GM19240 (cell line): Measurements from ENCODE around the gene SAMD15.
"Not testable (repeated sequence)": the region's sequence is repeated elsewhere in the genome, so short reads cannot be mapped to it uniquely, and the experiment has no call there.

Experiments
- DNase-seq: peaks from one replicate; pipeline ENCODE4 v3.0.0; 2011; ENCODE audit warnings: low spot score; ENCODE audit not compliant: insufficient read length

Gene SAMD15

DNA sequence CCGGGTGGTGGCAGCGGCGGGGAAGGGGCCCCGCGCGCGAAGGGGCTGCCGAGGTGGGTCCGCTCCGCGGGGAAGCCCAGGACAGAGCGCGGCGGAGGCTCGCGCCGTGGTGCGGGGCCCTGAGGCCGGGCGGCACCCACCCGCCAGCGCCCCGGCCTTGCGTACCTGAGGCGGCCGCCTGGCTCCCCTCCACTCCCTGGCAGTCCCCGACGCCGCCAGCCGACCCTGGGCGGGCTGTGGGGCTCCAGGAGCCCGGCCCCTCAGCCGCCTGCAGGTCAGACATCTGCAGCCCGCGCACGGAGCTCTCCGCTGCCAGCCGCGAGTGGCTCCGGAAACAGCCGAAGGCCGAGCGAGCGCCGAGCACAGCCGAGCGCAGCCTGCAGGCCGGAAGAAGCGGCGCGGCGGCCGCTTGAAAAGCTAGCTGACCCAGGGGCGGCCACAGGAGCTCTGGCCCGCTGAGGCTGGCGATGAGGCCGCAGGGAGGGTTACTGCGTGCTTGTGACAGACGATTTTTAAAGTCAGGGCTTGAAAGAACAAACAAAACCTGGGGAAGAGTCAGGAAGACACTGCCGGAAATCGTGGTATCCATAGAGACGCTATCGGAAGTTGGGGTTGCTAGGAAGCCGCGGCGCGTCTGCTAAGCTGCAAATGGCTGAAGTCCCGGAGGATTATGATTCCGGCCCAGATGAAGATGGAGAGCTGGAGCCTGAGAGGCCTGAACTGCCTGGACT is at the start of gene SAMD15, which contains the start of gene TMED8:
Gene SAMD15 (plus strand): TSS at position 609 of the 731 bp plus-strand sequence. CDS start 40 bp downstream, at position 649.
Gene TMED8 (minus strand): TSS at position 324 of the 731 bp plus-strand sequence. CDS start 41 bp downstream, at position 283.
- peak; percentile 75 for DNase-seq

DNA sequence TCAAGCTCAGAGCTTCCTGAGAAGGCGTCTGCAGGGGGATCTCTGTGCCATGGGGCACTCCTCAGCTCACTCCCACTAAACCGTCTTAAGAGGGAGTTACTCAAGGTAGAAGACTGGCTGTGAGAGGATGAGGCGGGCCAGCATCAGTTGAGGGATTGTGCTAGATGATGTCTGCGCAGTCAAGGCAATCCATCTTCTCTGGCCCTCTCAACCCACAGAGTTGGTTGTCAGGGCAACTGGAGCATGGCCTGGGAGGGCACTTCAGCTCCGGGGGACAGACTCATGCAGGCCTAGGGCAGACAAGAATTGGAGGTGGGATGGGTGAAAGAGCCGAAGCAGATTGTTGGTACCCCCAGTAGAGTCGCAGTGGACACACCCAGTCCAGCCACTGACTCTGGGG is 47.3 kb upstream of the SAMD15 start:
- no peak for DNase-seq

DNA sequence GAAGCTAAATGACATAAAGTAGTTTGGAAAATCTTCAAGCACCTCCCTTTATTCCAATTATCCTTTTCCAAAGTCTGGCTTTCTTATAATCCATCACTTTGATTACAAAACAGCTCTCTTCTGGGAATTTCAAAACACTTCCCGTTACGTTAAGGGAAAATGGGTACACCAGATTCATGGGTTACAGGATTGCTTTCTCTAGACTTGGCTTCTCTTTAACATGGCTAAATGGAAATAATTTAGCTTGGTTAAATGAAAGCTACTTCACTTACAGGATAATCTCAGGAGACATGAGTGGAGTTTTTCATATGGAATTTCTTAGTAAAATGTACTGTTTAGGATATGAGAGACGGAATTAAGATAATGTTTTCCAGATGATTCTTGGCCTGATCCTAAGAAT is 41.6 kb upstream of the SAMD15 start:
- DNase-seq = no peak

DNA sequence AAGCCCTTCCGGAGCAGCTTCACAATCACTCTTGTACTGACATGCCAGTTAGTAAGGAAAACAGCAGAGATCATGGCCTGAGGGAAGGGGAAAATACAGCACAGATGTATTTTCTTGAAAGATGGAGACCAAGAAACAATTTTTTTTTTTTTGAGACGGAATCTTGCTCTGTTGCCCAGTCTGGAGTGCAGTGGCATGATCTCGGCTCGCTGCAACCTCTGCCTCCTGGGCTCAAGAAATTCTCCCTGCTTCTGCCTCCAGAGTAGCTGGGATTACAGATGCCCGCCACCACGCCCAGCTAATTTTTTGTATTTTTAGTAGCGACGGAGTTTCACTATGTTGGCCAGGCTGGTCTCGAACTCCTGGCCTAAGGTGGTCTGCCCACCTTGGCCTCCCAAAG is 39.9 kb upstream of the SAMD15 start:
- not testable (repeated sequence) for DNase-seq

DNA sequence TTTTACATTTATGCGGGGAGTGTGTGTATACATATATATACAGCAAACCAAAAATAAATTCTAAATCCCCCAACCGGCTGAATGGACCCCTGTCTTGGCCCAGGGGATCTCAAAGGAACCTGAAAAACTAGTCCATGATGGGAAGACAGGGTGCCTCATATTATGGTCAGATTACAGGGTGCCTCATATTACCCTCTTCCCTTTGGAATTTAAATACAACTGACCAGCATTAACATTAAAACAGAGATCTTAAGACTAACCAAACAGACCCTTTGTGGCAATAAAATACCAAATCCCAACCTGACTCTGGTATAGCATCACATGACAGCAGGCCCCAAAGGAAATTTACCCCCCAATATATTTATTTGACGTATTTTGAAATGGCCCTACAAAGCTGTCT is 39.3 kb upstream of the SAMD15 start:
- DNase-seq = no peak

DNA sequence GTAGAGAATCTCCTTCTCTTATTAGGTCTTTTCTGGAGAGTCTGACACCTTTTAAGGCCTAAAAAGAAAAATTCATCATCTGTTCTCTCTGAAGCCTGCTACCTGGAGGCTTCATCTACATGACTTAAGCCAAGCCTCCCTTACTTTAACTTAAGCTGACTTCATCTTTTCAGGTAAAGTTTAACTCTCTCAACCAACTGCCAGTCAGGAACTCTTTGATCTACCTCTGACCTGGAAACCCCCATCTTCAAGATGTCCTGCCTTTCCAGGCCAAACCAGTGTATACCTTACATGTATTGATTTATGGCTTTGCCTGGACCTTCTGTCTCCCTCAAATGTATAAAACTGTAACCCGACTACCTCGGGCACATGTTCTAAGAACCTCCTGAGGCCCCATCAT is 38.9 kb upstream of the SAMD15 start:
- no peak for DNase-seq

DNA sequence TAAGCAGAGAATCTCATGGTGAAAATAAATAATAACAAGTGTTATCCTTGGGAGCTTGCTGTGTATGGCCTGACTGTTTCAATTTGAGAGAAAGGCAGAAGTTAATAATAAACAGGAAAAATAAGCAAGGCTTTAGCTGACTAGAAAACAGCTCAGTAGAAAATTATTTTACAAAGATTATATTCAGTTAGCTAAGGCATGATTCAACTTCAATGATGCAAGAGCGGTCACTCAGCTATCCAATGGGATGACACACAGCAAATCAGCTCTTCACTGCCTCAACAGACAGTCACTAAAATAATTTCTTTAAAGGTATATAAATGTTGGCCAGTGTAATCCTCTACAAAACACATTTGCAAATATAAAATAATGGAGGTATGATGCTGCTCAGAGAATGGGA is 37.8 kb upstream of the SAMD15 start:
- no peak for DNase-seq

DNA sequence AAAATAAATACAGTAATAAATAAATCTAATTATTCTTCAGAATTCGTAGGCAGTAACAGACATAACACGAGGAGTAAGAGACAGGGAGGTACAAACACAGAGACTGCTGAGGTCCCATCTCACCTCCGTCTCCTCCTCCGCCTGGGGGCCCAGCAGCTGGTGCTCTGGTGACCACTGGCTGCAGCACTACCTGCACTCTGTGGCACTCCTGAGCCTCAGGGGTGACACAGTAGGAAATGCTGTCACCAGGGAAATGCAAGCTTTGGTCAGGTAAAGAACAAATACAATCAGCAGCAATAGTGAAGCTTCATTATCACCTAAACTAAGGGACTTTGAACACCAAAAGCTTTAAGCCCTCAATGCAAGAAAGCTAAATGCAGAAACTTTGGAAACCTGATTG is 36.8 kb upstream of the SAMD15 start:
- DNase-seq = no peak

DNA sequence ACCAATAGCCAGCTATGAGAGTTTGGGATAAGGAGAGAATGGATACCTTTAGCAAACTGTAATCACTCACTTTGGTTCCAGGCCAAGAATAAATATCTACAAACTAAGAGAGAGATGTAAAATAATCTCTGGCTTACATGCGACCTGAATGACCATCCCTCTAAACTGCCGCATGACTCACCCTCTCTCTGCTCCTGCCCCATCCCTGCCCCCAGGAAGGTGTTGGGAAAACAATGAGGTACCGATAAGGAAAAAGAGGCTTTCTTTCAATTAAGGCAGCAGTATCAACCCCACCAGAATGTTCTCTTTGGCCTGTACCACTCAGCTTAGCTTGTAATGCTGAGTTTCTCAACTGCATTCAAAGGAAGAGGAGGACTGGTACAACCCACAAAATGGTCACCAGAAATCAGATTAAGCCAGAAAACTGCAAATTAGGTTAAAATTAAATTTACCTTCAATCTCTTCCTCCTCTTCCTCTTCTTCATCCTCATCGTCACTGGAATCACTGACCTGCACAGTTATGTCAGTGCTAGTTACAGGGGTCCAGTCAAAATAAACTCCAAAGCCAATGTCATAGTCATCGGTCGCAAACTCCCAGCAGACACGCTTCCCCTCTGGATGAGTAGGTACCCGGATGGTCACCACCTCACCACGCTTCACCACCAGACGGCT is 34.3 kb upstream of the SAMD15 start:
- DNase-seq = no peak

DNA sequence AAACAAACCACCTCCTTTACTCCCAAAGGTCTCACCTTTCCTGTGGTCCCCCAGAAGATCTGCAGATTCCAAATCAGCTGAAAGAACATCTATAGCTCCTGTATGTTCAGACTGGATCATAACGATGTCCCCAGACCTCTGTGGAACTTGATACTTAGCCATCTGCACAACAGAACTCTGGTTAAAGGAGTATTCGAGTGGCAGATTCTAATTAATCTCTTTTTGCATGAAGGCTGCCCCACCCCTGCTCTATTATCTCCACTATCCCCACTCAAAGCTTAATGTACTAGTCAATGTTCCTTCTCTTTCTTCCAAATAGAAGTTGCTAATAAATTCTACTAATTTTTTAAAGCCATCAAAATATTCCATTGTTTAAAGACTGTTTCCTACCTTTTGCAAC is 33.5 kb upstream of the SAMD15 start:
- no peak for DNase-seq

DNA sequence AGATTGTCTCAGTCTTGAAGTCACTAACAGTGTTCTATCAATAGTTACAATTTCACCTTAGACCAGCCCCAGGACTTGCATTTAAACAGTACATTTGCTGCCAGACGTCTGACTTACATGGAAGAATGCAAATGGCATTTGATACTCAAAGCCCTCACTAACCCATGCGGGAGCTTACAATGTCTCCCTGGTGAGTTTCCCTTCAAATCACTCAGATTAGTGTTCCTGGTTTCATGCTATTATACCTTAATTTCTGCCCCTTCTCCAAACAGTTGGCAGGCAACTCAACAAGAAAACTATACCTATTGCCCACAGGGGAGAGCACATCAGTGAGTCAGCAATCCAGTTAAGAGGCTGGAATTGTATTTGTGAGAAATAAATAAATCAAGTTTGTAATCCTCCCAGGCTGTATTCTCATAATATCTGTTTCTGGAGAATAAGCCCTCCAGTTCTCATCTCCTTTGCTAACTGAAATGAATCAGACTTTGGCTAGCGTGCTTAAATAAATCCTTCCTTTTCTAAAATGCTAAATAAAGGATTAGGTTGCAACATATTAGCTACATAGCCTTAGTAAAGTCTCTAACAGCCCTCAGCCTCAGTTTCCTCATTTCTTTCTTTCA is 32.7 kb upstream of the SAMD15 start:
- no peak for DNase-seq

DNA sequence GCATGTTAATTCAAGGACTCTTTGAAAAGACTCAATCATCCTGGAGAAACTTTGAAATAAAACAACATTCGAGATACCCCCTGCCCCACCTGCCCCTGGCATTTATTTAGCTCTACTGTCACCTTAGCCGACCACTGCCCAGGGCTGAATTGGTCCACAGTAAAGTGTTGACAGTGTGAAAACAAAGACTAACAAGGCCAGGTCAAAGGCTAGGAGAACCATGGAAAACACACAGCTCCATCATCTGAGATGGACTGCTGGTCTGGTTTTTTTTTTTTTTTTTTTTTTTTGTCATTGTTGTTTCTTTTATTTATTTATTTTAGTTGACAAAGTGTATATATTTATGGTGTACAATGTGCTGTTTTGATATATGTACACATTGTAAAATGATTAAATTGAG is 30.7 kb upstream of the SAMD15 start:
- DNase-seq = no peak

DNA sequence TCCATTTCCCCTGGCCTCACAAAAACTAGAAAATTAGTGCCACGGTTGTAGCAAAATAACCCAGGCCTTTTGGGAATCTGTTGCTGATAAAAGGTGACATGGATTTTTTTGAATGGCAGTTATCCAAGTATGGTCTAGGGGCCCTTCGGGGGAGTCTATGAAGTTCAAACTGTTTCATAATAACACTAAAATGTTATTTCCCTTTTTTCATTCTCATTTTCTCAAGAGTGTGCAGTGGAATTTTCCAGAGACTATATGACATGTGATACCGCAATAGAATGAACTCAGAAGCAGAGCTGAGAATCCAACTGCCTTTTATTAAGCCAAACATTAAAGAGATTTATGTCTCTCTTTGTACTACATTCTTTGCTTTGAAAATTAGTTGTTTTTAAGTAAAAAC is 29.4 kb upstream of the SAMD15 start:
- DNase-seq = no peak

DNA sequence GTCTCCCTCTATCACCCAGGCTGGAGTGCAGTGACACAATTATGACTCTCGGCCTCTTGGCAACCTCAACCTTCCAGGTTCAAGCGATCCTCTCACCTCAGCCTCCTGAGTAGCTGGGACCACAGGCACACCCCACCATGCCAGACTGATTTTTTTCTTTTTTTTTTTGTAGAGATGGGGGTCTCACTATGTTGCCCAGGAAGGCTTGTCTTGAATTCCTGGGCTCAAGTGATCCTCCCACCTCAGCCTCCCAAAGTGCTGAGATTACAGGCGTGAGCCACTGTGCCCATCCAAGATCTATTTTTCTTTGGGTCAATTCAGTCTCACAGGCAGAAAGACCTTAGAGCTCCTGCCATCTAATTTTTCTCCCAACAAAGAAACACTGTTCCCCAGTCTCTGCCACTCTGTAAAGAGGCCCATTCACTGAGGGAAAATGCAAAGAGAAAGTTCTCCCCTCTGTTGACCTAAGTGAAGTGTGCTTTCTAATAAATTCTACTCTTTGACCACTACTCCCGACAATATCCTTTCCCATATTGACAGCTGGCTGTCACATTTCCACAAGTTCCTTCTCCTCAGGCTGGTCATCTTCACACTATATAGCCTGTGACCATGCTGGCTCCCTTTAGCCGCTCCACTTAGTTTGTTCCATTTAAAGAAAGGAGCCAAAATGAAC is 23.6 kb upstream of the SAMD15 start:
- DNase-seq = no peak

DNA sequence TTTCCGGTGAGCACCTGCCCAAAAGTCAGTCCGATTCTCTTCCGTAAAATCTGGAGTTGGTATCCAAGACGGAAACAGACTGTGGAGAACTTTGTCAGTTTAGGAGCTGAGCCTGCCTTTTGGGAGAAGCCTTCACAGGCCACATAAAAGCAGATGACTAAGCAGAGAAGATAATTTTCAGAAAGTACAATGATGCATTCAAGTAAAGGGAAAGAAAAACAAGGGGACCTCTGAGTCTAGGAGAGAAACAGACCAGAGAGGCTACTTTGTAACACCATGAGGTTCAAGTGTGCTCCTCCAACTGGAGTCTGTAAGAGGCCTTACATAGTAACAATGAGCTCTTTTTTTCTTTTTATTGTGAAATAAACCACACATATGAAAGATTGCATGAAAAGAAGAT is 21.4 kb upstream of the SAMD15 start:
- DNase-seq = no peak

DNA sequence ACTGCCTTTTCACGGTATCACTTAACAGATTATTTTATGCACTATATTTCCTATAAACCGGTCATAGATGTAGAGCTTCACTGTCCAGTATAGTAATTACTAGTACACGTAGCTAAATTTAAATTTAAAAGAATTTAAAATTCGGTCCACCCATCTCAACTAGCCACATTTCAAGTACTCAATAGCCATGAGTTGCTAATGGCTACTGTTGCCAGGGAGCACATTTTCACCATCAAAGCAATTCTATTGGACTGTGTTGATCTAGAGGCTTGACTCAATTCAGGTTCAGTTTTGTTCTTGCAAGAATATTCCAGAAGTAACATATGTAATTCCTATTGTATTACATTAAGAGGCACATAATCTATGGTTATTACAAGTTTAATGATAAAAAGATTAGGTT is 20.3 kb upstream of the SAMD15 start:
- DNase-seq = no peak

DNA sequence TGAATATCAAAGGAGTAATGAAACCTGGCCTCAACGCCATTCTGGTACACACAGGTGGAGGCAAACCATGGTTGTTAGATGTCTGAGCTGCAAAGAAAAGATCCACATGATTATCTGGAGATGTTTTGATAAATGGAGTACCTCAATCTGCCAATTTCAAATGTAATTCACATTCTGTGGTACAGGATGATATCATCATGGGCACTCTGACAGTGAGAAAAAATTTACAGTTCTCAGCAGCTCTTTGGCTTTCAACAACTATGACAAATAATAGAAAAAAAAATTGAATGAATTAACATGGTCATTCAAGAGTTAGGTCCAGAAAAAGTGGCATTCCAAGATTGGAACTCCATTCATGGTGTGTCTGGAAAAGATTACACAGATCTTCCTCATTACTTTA is 17.6 kb upstream of the SAMD15 start:
- DNase-seq = no peak

DNA sequence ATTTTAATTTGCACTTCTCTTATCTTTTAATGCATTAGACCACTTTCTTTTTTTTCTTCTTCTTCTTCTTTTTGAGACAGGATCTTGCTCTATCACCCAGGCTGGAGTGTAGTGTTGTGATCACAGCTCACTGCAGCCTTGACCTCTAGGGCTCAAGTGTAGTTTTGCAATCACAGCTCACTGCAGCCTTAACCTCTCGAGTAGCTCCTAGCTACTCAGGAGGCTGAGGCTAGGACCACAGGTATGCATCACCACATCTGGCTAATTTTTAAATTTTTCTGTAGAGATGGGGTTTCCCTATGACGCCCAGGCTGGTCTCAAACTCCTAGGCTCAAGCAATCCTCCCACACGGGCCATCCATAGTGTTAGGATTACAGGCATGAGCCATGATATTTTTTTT is 13.0 kb upstream of the SAMD15 start:
- DNase-seq = no peak

DNA sequence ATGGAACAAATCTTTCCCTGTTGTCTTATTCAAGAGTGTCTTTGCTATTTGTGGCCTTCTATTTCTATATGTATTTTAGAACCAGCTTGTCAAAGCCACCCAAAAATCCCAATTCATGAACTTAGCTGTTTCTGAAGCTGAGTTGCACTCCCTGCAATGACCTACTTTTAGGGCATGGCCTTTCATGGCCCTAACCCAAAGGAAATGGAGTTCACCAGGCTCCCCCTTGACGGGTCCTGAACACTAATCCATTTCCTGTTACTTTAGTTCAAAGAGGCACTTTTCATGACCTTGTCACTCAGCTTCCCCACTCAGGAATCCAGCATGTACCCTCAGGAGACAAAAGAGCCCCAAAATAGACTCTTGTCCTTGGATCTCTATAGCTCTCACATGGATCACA is 7.9 kb upstream of the SAMD15 start:
- DNase-seq = no peak

DNA sequence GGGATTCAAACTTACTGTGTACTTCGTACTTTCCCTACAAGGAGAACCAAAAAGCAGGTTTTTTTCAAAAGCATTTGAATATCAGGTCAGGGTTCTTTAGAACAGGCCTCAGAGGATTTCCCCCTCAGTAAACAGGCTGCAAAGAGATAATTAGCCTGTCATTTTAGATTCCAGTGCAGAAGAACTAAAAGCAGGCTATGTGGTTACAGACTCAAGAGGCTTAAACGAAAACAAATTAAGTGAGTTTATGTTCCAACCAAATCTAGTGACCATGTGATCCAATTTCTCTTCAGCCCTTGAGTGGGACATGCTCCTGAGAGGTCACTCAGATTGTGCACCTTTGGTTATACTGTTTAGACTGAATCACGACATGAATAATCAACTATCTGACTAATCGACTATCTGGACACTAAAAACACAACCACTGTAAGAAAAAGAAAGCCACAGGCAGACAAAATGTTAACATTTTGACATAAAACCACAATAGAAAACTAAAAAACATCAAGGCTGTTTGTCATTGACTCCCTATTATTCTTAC is 4.8 kb upstream of the SAMD15 start:
- DNase-seq = no peak

DNA sequence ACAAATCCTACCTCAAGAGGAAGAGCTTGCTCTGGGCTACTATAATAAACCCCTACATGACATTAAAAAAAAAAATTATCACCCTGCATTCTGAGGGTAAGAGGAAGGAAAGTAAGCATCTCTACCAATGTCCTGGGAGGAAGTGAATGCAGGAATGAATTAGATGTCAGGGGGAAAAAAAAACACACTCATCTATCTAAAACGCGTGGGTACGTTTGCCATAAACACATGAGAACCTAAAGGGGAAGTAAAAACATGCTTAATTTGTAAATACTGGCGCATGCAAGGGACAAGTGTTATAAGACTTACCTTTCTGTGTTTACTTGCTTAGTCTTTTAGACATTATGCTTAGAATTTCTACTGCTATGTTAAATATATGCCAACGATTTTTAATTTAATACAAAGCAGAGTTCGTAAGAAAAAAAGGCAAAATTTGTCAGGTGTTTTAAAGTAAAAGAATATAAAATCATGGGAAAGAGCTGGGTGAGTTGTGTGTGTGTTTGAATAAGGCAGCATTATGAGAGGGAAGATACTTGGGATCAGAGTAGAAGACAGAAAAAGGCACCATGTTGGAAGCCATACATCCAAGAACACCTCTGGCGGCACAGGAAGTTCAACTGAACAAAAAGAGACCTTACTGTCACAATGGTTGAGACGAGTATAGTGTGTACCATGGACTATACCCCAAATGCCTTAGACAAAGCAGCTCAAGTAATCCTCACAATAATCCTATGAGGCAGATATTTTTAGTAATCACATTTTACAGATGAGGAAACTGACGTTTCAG is 1.8 kb upstream of the SAMD15 start:
- no peak for DNase-seq
